GM12878 (cell line): ENCODE results near the gene NEU4. TPM values are rescaled to one million over a fixed set of nuclear protein-coding genes. Genes with fewer than 3 reads are reported as not detected.

Source experiments
- ASH2L ChIP-seq: fragments of 300-600, 200-600 bp; sonication (generic); IDR thresholded peaks from 2 replicates; pipeline ENCODE4 v1.6.1; 2017; ENCODE audit warnings: low read depth, mild to moderate bottlenecking, borderline replicate concordance
- CBX3 ChIP-seq: fragments of 200-600 bp; sonication (generic); IDR thresholded peaks from 2 replicates; pipeline ENCODE4 v1.6.1; 2016; ENCODE audit warnings: low read depth, borderline replicate concordance
- EED ChIP-seq: sonication (generic); IDR thresholded peaks from 2 replicates; pipeline ENCODE4 v1.6.1; 2016; ENCODE audit warnings: antibody characterized with exemption, low read depth
- ETV6 ChIP-seq, 2 experiments: fragments of 450-650 bp in 1 of 2; IDR thresholded peaks in 1 of 2; conservative IDR thresholded peaks in 1 of 2; 2 replicates each; pipeline ENCODE4 v1.6.1; 2014; ENCODE audit warnings: antibody characterized with exemption in 1 of 2, borderline replicate concordance in 1 of 2, low read depth in 1 of 2, mild to moderate bottlenecking in 1 of 2, moderate library complexity in 1 of 2
- EZH2 ChIP-seq: IDR thresholded peaks from 2 replicates; pipeline ENCODE4 v1.6.1; 2012; ENCODE audit warnings: low read depth, mild to moderate bottlenecking, control low read depth, inconsistent platforms, low read length, borderline replicate concordance; ENCODE audit not compliant: control insufficient read depth
- HDAC2 ChIP-seq: fragments of 200-600 bp; sonication (generic); IDR thresholded peaks from 2 replicates; pipeline ENCODE4 v1.6.1; 2017
- MYB ChIP-seq: fragments of 150-350 bp; IDR thresholded peaks from 2 replicates; pipeline ENCODE4 v1.6.1; 2014; ENCODE audit warnings: mild to moderate bottlenecking, low read depth, low read length, borderline replicate concordance
- RAD51 ChIP-seq: fragments of 450-650 bp; IDR thresholded peaks from 2 replicates; pipeline ENCODE4 v1.6.1; 2016; ENCODE audit warnings: moderate library complexity, mild to moderate bottlenecking, inconsistent platforms
- RELA ChIP-seq: fragments of 450-650 bp; IDR thresholded peaks from 2 replicates; pipeline ENCODE4 v1.8.0; 2014; ENCODE audit warnings: borderline replicate concordance; ENCODE audit not compliant: partially characterized antibody
- SMAD5 ChIP-seq: IDR thresholded peaks from 2 replicates; pipeline ENCODE4 v1.6.1; 2016; ENCODE audit warnings: antibody characterized with exemption, low read depth
- SUPT20H ChIP-seq: IDR thresholded peaks from 2 replicates; pipeline ENCODE4 v1.6.1; 2011; ENCODE audit warnings: low read depth, mild to moderate bottlenecking, low read length, moderate library complexity, borderline replicate concordance; ENCODE audit not compliant: control insufficient read depth
- ZBED1 ChIP-seq: IDR thresholded peaks from 2 replicates; pipeline ENCODE4 v1.6.1; 2016; ENCODE audit warnings: borderline replicate concordance
- polyA plus RNA-seq, 11 experiments: library from polyadenylated mRNA; depleted of rRNA in 4 of 11; unstranded in 6 of 11; stranded (reverse) in 5 of 11; fragments of >200 nt; fragmentation: Nextera tagmentation in 4 of 11; fragmentation: Illumina TruSeq in 1 of 11; extraction: Ambion mirVana in 4 of 11; extraction: Trizol in 1 of 11; gene quantifications; 1 replicate in 1 of 11; 2 replicates in 10 of 11; pipeline versions ENCODE4 v1.2.1 to v1.2.3, GENCODE V29; 2011 to 2016; ENCODE audit warnings: inconsistent platforms in 2 of 11, missing spikeins in 2 of 11, low read depth in 1 of 11
- total RNA-seq, 4 experiments: library from RNA; depleted of rRNA in 3 of 4; stranded (reverse); fragments of >200 nt in 3 of 4; fragmentation: Illumina TruSeq in 1 of 4; extraction: Trizol in 1 of 4; gene quantifications; 2 replicates each; pipeline versions ENCODE4 v1.2.1 to v1.2.3, GENCODE V29; 2013 to 2021
- TF ChIP-seq, protein P1 (sequence below): fragments of 450-650 bp; IDR thresholded peaks from 2 replicates; pipeline ENCODE4 v1.6.1; 2016; ENCODE audit warnings: mild to moderate bottlenecking, moderate library complexity, borderline replicate concordance
- TF ChIP-seq, protein P2 (sequence below): fragments of 450-650 bp; IDR thresholded peaks from 2 replicates; pipeline ENCODE4 v1.6.1; 2018; ENCODE audit warnings: mild to moderate bottlenecking, low read depth, moderate library complexity; ENCODE audit not compliant: partially characterized antibody
- TF ChIP-seq, protein P3 (sequence below): fragments of 450-650 bp; IDR thresholded peaks from 2 replicates; pipeline ENCODE4 v1.6.1; 2018; ENCODE audit warnings: borderline replicate concordance, mild to moderate bottlenecking; ENCODE audit not compliant: partially characterized antibody
- TF ChIP-seq, protein P4 (sequence below): fragments of 150-350 bp; IDR thresholded peaks from 2 replicates; pipeline ENCODE4 v1.6.1; 2014; ENCODE audit warnings: mild to moderate bottlenecking, low read depth, low read length

The NEU4 gene
- total and polyA plus RNA-seq, 10 of the 15 experiments (the other 5 are each of a cell fraction or from before 2014, with no cell fraction given) = 0.01 to 0.28 (median 0.14) TPM; not detected in 5

DNA sequence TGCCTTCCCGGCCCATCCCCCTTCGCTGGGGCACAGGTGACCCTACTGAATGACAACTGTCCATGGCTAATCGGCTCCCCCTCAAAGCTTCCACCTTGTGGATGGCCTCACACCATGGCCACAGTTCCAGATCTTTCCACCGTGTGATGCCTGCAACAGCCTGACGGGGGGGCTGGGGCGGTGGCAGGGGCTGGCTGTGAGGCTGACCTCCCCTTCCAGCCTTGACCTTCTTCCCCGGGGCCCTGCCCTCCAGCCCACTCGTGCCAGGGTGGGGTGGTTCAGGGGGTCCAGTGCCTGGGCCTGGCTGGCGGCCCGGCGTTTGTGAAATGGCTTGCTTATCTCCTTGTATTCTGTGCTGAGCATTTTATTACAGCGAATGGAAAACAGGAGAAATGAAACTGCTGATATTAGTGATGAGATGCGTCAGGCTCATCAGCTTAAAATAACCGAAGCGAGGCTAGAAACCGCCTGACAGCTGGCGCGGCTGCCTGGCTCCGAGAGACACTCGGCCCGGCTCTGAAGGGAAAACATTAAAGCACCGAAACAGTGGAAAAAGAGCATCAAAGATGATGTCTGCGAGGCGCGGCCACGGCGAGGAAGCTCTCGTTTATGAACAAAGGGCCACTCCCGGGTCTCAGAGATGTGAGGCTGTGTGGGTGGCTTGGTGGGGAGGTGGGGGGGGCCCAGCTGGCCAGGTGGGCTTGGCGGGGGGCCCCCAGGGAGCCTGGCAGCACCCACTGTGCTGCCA, 50.6 kb downstream of the NEU4 start (continued):
- TF ChIP-seq, protein P1, sequence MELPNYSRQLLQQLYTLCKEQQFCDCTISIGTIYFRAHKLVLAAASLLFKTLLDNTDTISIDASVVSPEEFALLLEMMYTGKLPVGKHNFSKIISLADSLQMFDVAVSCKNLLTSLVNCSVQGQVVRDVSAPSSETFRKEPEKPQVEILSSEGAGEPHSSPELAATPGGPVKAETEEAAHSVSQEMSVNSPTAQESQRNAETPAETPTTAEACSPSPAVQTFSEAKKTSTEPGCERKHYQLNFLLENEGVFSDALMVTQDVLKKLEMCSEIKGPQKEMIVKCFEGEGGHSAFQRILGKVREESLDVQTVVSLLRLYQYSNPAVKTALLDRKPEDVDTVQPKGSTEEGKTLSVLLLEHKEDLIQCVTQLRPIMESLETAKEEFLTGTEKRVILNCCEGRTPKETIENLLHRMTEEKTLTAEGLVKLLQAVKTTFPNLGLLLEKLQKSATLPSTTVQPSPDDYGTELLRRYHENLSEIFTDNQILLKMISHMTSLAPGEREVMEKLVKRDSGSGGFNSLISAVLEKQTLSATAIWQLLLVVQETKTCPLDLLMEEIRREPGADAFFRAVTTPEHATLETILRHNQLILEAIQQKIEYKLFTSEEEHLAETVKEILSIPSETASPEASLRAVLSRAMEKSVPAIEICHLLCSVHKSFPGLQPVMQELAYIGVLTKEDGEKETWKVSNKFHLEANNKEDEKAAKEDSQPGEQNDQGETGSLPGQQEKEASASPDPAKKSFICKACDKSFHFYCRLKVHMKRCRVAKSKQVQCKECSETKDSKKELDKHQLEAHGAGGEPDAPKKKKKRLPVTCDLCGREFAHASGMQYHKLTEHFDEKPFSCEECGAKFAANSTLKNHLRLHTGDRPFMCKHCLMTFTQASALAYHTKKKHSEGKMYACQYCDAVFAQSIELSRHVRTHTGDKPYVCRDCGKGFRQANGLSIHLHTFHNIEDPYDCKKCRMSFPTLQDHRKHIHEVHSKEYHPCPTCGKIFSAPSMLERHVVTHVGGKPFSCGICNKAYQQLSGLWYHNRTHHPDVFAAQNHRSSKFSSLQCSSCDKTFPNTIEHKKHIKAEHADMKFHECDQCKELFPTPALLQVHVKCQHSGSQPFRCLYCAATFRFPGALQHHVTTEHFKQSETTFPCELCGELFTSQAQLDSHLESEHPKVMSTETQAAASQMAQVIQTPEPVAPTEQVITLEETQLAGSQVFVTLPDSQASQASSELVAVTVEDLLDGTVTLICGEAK = no peak
- TF ChIP-seq RAD51 = no peak
- TF ChIP-seq RELA = no peak
- TF ChIP-seq EZH2 = no peak
- peak; percentile 96 for TF ChIP-seq EED
- no peak for TF ChIP-seq SMAD5
- TF ChIP-seq CBX3 = no peak
- TF ChIP-seq HDAC2 = no peak
- TF ChIP-seq, protein P2, sequence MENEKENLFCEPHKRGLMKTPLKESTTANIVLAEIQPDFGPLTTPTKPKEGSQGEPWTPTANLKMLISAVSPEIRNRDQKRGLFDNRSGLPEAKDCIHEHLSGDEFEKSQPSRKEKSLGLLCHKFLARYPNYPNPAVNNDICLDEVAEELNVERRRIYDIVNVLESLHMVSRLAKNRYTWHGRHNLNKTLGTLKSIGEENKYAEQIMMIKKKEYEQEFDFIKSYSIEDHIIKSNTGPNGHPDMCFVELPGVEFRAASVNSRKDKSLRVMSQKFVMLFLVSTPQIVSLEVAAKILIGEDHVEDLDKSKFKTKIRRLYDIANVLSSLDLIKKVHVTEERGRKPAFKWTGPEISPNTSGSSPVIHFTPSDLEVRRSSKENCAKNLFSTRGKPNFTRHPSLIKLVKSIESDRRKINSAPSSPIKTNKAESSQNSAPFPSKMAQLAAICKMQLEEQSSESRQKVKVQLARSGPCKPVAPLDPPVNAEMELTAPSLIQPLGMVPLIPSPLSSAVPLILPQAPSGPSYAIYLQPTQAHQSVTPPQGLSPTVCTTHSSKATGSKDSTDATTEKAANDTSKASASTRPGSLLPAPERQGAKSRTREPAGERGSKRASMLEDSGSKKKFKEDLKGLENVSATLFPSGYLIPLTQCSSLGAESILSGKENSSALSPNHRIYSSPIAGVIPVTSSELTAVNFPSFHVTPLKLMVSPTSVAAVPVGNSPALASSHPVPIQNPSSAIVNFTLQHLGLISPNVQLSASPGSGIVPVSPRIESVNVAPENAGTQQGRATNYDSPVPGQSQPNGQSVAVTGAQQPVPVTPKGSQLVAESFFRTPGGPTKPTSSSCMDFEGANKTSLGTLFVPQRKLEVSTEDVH = peak; percentile 60
- TF ChIP-seq, protein P3, sequence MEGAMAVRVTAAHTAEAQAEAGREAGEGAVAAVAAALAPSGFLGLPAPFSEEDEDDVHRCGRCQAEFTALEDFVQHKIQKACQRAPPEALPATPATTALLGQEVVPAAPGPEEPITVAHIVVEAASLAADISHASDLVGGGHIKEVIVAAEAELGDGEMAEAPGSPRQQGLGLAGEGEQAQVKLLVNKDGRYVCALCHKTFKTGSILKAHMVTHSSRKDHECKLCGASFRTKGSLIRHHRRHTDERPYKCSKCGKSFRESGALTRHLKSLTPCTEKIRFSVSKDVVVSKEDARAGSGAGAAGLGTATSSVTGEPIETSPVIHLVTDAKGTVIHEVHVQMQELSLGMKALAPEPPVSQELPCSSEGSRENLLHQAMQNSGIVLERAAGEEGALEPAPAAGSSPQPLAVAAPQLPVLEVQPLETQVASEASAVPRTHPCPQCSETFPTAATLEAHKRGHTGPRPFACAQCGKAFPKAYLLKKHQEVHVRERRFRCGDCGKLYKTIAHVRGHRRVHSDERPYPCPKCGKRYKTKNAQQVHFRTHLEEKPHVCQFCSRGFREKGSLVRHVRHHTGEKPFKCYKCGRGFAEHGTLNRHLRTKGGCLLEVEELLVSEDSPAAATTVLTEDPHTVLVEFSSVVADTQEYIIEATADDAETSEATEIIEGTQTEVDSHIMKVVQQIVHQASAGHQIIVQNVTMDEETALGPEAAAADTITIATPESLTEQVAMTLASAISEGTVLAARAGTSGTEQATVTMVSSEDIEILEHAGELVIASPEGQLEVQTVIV = no peak
- TF ChIP-seq MYB = no peak
- peak; percentile 98; the same call in 1 of the 2 replicates for TF ChIP-seq ASH2L
- TF ChIP-seq ZBED1 = no peak
- no peak; a peak in 1 of 4 replicates for TF ChIP-seq ETV6 (conservative IDR thresholded peaks at IDR 0.05 in 1 of 2, IDR thresholded peaks at IDR 0.05 in 1 of 2; ENCODE audit: borderline replicate concordance in 1 of 2, low read depth in 1 of 2)
- no peak for TF ChIP-seq SUPT20H
- TF ChIP-seq, protein P4, sequence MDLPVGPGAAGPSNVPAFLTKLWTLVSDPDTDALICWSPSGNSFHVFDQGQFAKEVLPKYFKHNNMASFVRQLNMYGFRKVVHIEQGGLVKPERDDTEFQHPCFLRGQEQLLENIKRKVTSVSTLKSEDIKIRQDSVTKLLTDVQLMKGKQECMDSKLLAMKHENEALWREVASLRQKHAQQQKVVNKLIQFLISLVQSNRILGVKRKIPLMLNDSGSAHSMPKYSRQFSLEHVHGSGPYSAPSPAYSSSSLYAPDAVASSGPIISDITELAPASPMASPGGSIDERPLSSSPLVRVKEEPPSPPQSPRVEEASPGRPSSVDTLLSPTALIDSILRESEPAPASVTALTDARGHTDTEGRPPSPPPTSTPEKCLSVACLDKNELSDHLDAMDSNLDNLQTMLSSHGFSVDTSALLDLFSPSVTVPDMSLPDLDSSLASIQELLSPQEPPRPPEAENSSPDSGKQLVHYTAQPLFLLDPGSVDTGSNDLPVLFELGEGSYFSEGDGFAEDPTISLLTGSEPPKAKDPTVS = no peak; the same call in 1 of the 2 replicates
